Prostate gland (tissue), 2 donors: ENCODE data around the gene CSNK1A1L. TPM values are rescaled to one million over a fixed set of nuclear protein-coding genes. Genes with fewer than 3 reads are reported as not detected.
A peak's percentile ranks its signal among the peaks of the same experiment; 100 is the strongest.
"Not testable (repeated sequence)": the region's sequence is repeated elsewhere in the genome, so short reads cannot be mapped to it uniquely, and the experiment has no call there.

Experiments used
- DNase-seq: peaks from one replicate; pipeline ENCODE4 v3.0.0-alpha.2; 2019; ENCODE audit warnings: low spot score
- H3K27ac ChIP-seq, 2 donors: fragments of 200-600 bp; sonication (generic); 2 replicates each; pipeline ENCODE4 v1.5.1; 2017 to 2019
- H3K27me3 ChIP-seq: fragments of 200-600 bp; sonication (generic); replicated peaks from 2 replicates; pipeline ENCODE4 v1.5.1; 2019; ENCODE audit not compliant: insufficient read depth
- H3K36me3 ChIP-seq, 2 donors: fragments of 200-600 bp; sonication (generic); 1 replicate in 1 of 2; 2 replicates in 1 of 2; pipeline versions ENCODE4 v1.5.1 to v1.8.1; 2017 to 2019
- H3K4me1 ChIP-seq: fragments of 200-600 bp; sonication (generic); replicated peaks from 2 replicates; pipeline ENCODE4 v1.5.1; 2019
- H3K4me3 ChIP-seq, 2 donors: fragments of 200-600 bp; sonication (generic); 2 replicates each; pipeline ENCODE4 v1.5.1; 2017 to 2019
- H3K9me3 ChIP-seq: fragments of 200-600 bp; sonication (generic); 2 replicates; pipeline ENCODE4 v1.5.1; 2017
- POLR2A ChIP-seq: fragments of 450-650 bp; IDR thresholded peaks from one replicate; pipeline ENCODE4 v1.6.1; 2016; ENCODE audit warnings: antibody characterized with exemption, mild to moderate bottlenecking
- POLR2AphosphoS5 ChIP-seq: sonication (generic); formaldehyde crosslinking; IDR thresholded peaks from one replicate; pipeline ENCODE4 v1.6.1; 2017; ENCODE audit warnings: antibody characterized with exemption
- WGBS: methylation state at CpG from one replicate; pipeline ENCODE4 v1.1.5; 2018; 5-methylcytosine and 5-hydroxymethylcytosine counted together
- intact Hi-C: fragments of 100-400 bp; cut with DNase I; formaldehyde crosslinking; loops from one replicate; pipeline ENCODE4 v1.14.2; 2022
- total RNA-seq, 2 donors: library from RNA; depleted of rRNA; stranded (reverse); fragments of >200 nt; gene quantifications; one replicate each; pipeline ENCODE4 v1.1.0, GENCODE V29; 2016
- TF ChIP-seq, protein P1 (sequence below), 4 experiments: fragments of 200-600 bp in 2 of 4; fragments of 450-650 bp in 2 of 4; sonication (generic) in 2 of 4; IDR thresholded peaks; 1 replicate in 3 of 4; 2 replicates in 1 of 4; pipeline ENCODE4 v1.5.1; 2016 to 2019; ENCODE audit warnings: antibody characterized with exemption in 4 of 4, mild to moderate bottlenecking in 2 of 4, moderate library complexity in 2 of 4

Gene CSNK1A1L
- total RNA-seq, 2 donors from 2014 or later: 1.6 TPM; not detected in 1

DNA sequence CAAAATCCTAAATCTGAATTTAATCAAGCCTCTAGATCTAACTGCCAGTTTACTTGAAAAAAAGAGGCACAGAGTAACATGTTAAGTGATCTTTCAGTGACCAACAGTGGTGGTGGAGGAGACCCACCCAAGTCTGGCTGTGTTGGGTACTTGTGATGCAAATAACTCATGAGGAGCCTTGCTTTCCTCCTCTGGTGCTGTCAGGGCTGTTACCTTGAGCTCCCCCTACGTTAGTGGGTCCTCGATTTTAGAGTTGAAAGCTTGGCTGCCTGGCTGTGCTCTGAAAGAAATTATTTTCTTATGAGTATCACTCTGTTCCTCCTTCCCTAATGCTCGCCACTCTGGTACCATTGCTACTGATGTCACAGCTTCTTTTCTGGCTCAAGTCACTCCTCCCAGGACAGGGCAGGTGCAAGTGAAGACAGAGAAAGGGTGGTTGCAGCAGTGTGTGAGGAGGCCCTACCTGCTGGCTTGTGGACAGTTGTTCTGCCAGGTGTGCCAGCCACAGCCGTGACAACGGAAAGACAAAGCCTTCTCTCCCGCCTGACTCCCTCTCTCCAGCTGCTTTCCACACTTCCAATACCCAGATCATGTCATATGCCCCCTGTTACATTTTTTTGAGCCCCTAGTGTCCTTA lies 39.5 kb downstream of the CSNK1A1L start:
- no peaks in the 10 kb centered on the region for H3K4me1 ChIP-seq
- no peak for DNase-seq
- no peaks in the 10 kb centered on the region for H3K27me3 ChIP-seq
- no peak overlapping the region for H3K4me3 ChIP-seq
- no peak overlapping the region for H3K27ac ChIP-seq
- H3K9me3 ChIP-seq: no peaks in the 10 kb centered on the region
- 85% methylated on average over 6 of the region's 6 CpGs for WGBS
- TF ChIP-seq, protein P1, sequence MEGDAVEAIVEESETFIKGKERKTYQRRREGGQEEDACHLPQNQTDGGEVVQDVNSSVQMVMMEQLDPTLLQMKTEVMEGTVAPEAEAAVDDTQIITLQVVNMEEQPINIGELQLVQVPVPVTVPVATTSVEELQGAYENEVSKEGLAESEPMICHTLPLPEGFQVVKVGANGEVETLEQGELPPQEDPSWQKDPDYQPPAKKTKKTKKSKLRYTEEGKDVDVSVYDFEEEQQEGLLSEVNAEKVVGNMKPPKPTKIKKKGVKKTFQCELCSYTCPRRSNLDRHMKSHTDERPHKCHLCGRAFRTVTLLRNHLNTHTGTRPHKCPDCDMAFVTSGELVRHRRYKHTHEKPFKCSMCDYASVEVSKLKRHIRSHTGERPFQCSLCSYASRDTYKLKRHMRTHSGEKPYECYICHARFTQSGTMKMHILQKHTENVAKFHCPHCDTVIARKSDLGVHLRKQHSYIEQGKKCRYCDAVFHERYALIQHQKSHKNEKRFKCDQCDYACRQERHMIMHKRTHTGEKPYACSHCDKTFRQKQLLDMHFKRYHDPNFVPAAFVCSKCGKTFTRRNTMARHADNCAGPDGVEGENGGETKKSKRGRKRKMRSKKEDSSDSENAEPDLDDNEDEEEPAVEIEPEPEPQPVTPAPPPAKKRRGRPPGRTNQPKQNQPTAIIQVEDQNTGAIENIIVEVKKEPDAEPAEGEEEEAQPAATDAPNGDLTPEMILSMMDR (IDR thresholded peaks at IDR 0.05): no peak
- TF ChIP-seq POLR2A (no peak), POLR2AphosphoS5 (no peak)
- intact Hi-C loops: no loop called here
- H3K36me3 ChIP-seq: no peaks in the 10 kb centered on the region

DNA sequence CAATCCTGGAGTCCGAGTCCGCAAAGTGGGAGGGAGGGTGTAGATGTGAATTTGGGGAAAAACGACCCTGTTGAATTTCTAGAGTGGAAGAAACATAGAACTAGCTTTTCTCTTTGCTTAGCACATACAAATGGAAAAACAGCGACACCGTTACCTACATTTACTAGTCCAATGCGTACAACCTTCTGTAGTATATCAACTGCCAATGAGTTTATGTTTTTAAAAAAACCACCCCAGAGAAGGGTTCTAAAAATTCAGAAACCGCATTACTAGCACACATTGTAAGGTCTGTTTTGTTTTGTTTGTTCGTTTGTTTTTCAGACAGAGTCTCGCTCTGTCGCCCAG lies 45.6 kb downstream of the CSNK1A1L start:
- peak overlapping the region; percentile 85 to 88 for H3K27ac ChIP-seq

DNA sequence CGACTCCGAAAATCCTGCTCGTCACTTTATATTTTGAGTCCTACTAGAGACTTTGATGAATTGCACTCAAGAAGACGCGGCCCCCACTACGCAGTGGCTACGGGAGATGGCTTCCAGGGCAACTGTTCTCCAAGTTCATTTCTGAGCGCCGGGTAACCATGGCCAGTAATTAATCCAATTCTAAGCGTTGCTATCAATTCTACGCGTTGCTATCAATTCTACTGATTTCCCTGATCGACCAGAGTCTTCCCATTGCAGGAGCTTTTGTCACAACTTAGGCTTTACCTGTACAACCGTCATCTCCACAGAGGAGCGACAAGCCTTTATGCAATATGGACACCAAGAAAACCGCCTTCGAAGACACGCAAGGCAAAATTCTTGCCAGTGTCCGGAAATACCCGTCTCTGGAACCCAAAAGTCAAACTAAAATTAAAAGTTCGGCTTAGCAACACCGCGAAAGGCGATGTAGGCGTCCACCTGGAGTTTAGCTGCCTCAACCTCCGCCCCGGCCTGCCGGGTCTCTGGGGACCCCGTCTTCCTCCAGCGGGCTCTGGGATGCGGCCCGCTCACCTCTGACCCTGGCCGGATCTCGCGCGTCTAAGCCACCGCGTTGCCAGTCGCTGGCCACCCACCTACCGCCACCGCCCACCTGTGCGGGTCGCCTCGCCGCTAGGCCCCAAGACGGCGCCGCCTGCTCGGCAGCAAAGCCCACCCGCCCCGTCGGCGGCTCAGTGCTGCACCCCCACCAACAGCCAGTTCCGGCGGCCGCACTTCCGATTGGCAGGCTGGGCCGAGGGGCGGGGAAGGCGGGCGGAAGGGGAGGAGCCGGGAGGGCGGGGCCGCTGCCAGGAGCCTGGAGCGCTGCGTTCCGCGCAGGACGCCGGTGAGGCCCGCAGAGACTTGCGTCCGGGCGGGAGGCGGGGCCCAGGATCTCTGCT lies 46.3 kb downstream of the CSNK1A1L start, which contains the start of gene SUPT20H:
Gene SUPT20H, minus strand, starts transcription at position 779 of the 938 bp plus-strand sequence. CDS start 8,198 bp downstream, outside the sequence.
- Histone ChIP-seq H3K36me3 (no peaks in the 10 kb centered on the region), H3K4me3 (peak within 1 kb of the TSS; percentile 88 to 92), H3K9me3 (no peaks in the 10 kb centered on the region), H3K27me3 (no peaks in the 10 kb centered on the region), H3K27ac (peak within 1 kb of the TSS; percentile 85 to 88), H3K4me1 (no peaks in the 10 kb centered on the region)
- intact Hi-C loops: no loop called here
- peak; percentile 90 for DNase-seq
- TF ChIP-seq, protein P1 (IDR thresholded peaks at IDR 0.05): no peak
- TF ChIP-seq POLR2A: peak; percentile 79
- TF ChIP-seq POLR2AphosphoS5: peak; percentile 80
- WGBS: under 1% methylated on average over 74 of the region's 75 CpGs

More for the DNA sequence above, 45.6 kb downstream of the CSNK1A1L start:
- WGBS: 16% methylated on average over 10 of the region's 10 CpGs
- no peaks in the 10 kb centered on the region for H3K36me3 ChIP-seq
- peak overlapping the region; percentile 88 to 92 for H3K4me3 ChIP-seq
- DNase-seq: no peak
- H3K27me3 ChIP-seq: no peaks in the 10 kb centered on the region
- intact Hi-C loops: no loop called here
- TF ChIP-seq POLR2A (no peak), POLR2AphosphoS5 (no peak)
- TF ChIP-seq, protein P1 (IDR thresholded peaks at IDR 0.05): no peak
- no peaks in the 10 kb centered on the region for H3K9me3 ChIP-seq
- H3K4me1 ChIP-seq: no peaks in the 10 kb centered on the region

DNA sequence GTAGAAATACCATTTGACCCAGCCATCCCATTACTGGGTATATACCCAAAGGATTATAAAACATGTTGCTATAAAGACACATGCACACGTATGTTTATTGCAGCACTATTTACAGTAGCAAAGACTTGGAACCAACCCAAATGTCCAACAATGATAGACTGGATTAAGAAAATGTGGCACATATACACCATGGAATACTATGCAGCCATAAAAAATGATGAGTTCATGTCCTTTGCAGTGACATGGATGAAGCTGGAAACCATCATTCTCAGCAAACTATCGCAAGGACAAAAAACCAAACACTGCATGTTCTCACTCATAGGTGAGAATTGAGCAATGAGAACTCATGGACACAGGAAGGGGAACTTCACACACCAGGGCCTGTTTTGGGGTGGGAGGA lies 49.2 kb downstream of the CSNK1A1L start:
- WGBS: 91% methylated on average over 2 of the region's 2 CpGs
- H3K4me3 ChIP-seq, H3K27ac ChIP-seq, H3K4me1 ChIP-seq, intact Hi-C loops, DNase-seq, H3K36me3 ChIP-seq, H3K9me3 ChIP-seq, H3K27me3 ChIP-seq: not testable (repeated sequence)

Other genes with a start within 250 kb of the CSNK1A1L start
- 10 to 100 TPM; 25.1 to 30.7 TPM for gene SMAD9, start 185.4 kb downstream of the CSNK1A1L start, total RNA-seq
- 10 to 100 TPM; 14.1 to 41.3 TPM for gene ALG5, start 106.3 kb downstream of the CSNK1A1L start, total RNA-seq
- 10 to 100 TPM; 10.9 to 29.4 TPM for gene EXOSC8, start 104.9 kb downstream of the CSNK1A1L start, total RNA-seq
- gene SUPT20H, start 46.0 kb downstream of the CSNK1A1L start, total RNA-seq: 10 to 100 TPM; 32.2 to 57.3 TPM